Fibroblast of villous mesenchyme (primary cell): ENCODE results near the gene KCNK3. TPM values are rescaled to one million over a fixed set of nuclear protein-coding genes. Genes with fewer than 3 reads are reported as not detected.

Experiments
- DNase-seq: peaks from one replicate; pipeline ENCODE4 v3.0.0-alpha.2; 2010; ENCODE audit warnings: low read depth
- H3K4me3 ChIP-seq: 2 replicates; pipeline ENCODE4 v1.5.1; 2011; ENCODE audit warnings: low read depth, mild to moderate bottlenecking, low read length
- small RNA-seq: library from RNA; depleted of rRNA; stranded (forward); fragments of <200 nt; gene quantifications from one replicate; pipeline ENCODE3, GENCODE V24; 2012
- total RNA-seq: library from RNA; depleted of rRNA; stranded (reverse); fragments of >200 nt; gene quantifications from 2 replicates; pipeline ENCODE4 v1.2.3, GENCODE V29; 2012
- TF ChIP-seq, protein P1 (sequence below): IDR thresholded peaks from 2 replicates; pipeline ENCODE4 v1.5.1; 2012; ENCODE audit warnings: low read depth, mild to moderate bottlenecking, low read length; ENCODE audit not compliant: insufficient read depth

Gene KCNK3
- total RNA-seq, 1 donor, result under 0.01 TPM

- TF ChIP-seq, protein P1, sequence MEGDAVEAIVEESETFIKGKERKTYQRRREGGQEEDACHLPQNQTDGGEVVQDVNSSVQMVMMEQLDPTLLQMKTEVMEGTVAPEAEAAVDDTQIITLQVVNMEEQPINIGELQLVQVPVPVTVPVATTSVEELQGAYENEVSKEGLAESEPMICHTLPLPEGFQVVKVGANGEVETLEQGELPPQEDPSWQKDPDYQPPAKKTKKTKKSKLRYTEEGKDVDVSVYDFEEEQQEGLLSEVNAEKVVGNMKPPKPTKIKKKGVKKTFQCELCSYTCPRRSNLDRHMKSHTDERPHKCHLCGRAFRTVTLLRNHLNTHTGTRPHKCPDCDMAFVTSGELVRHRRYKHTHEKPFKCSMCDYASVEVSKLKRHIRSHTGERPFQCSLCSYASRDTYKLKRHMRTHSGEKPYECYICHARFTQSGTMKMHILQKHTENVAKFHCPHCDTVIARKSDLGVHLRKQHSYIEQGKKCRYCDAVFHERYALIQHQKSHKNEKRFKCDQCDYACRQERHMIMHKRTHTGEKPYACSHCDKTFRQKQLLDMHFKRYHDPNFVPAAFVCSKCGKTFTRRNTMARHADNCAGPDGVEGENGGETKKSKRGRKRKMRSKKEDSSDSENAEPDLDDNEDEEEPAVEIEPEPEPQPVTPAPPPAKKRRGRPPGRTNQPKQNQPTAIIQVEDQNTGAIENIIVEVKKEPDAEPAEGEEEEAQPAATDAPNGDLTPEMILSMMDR, result no peak
- DNase-seq, result no peak
- no peak overlapping the region for H3K4me3 ChIP-seq
These were observed 85.6 kb downstream of the KCNK3 start for GRCh38 chr2:26778098-26778497.

- DNase-seq, result no peak
- H3K4me3 ChIP-seq, result no peak overlapping the region
- TF ChIP-seq, protein P1, result no peak
These were observed 86.0 kb downstream of the KCNK3 start for GRCh38 chr2:26778507-26778906.

GRCh38 chr2:26780203-26780760 lies 87.8 kb downstream of the KCNK3 start:
- H3K4me3 ChIP-seq, result no peak overlapping the region
- no peak for DNase-seq
- TF ChIP-seq, protein P1, result no peak

Small RNAs within 50 kb of the gene (small RNA-seq; reads per million reads assigned to genes)
- not detected for gene AC015977.1

Other genes starting within 250 kb of the KCNK3 start
- under 0.01 TPM in 2 replicates for gene OTOF, start 214.6 kb upstream of the KCNK3 start, total RNA-seq
- gene CIB4, start 51.4 kb upstream of the KCNK3 start, total RNA-seq, result not detected in 2 replicates
- gene SLC35F6, start 71.6 kb downstream of the KCNK3 start, total RNA-seq, result 87.2 and 87.3 TPM in 2 replicates
- gene CENPA, start 93.3 kb downstream of the KCNK3 start, total RNA-seq, result 7.4 and 9.5 TPM in 2 replicates
- not detected in 2 replicates for gene DPYSL5, start 155.4 kb downstream of the KCNK3 start, total RNA-seq